Measurements from ENCODE around the gene CMTR1. TPM values are rescaled to one million over a fixed set of nuclear protein-coding genes. Genes with fewer than 3 reads are reported as not detected.
"Not testable (repeated sequence)": the region's sequence is repeated elsewhere in the genome, so short reads cannot be mapped to it uniquely, and the experiment has no call there.

The CMTR1 gene
- total RNA-seq, 6 experiments from 2014 or later, result 15.6 to 22.3 (median 16.5) TPM

- no peaks in the 10 kb centered on the region for H3K36me3 ChIP-seq
- H3K4me3 ChIP-seq, result peak within 1 kb of the TSS; percentile 49 to 71 (median 71)
- intact Hi-C loops (cut with DNase I), result no loop called here
- DNase-seq, result peak; percentile 93 to 94 (median 94)
- H3K27me3 ChIP-seq, result no peaks in the 10 kb centered on the region
- ATAC-seq, result peak; percentile 97 to 99 (median 98)
- H3K27ac ChIP-seq, result peak within 1 kb of the TSS in 2 of 3 donors; percentile 14 to 26
- TF ChIP-seq POLR2A (IDR thresholded peaks at IDR 0.05), result no peak
- TF ChIP-seq CTCF (IDR thresholded peaks at IDR 0.05), result no peak
- 1% methylated on average over 35 of the region's 38 CpGs for WGBS (ENCODE audit: insufficient coverage, low coverage, low lambda C conversion rate, missing lambda C conversion rate)
- H3K4me1 ChIP-seq, result peaks cover 0 to 7% (median 3%) of the 10 kb centered on the region in 4 donors
- no peaks in the 10 kb centered on the region for H3K9me3 ChIP-seq
Measured at GRCh38 chr6:37499433-37500293, 66.6 kb downstream of the CMTR1 start, which contains the start of gene CCDC167. Gene CCDC167 (minus strand): TSS chr6:37499893. CDS start chr6:37499863, 30 bp downstream.

- Histone ChIP-seq H3K9me3 (no peaks in the 10 kb centered on the region), H3K27ac (no peak overlapping the region), H3K36me3 (no peaks in the 10 kb centered on the region), H3K4me1 (peaks cover 0 to 7% (median 3%) of the 10 kb centered on the region in 4 donors), H3K4me3 (peak overlapping the region; percentile 49 to 71 (median 71)), H3K27me3 (no peaks in the 10 kb centered on the region)
- DNase-seq, result no peak
- intact Hi-C loops (cut with DNase I), result no loop called here
- no peak for ATAC-seq
- TF ChIP-seq POLR2A (IDR thresholded peaks at IDR 0.05) (no peak), CTCF (IDR thresholded peaks at IDR 0.05) (no peak)
- WGBS (ENCODE audit: insufficient coverage, low coverage, low lambda C conversion rate, missing lambda C conversion rate), result 69% methylated on average over 4 of the region's 4 CpGs
Measured at GRCh38 chr6:37500294-37500608, 67.2 kb downstream of the CMTR1 start.

- not testable (repeated sequence) for ATAC-seq
Measured at GRCh38 chr6:37500904-37501303, 67.9 kb downstream of the CMTR1 start.

GRCh38 chr6:37501632-37502491 is 68.8 kb downstream of the CMTR1 start:
- DNase-seq (no peak), ATAC-seq (no peak)
- Histone ChIP-seq H3K4me3 (no peak overlapping the region), H3K27ac (peak overlapping the region in 1 of 3 donors; percentile 2), H3K36me3 (no peaks in the 10 kb centered on the region), H3K27me3 (no peaks in the 10 kb centered on the region), H3K9me3 (no peaks in the 10 kb centered on the region), H3K4me1 (peaks cover 0 to 7% (median 3%) of the 10 kb centered on the region in 4 donors)
- WGBS (ENCODE audit: insufficient coverage, low coverage, low lambda C conversion rate, missing lambda C conversion rate), result 40% methylated on average over 9 of the region's 10 CpGs
- TF ChIP-seq CTCF (IDR thresholded peaks at IDR 0.05) (no peak), POLR2A (IDR thresholded peaks at IDR 0.05) (no peak)
- intact Hi-C loops (cut with DNase I), result no loop called here

More at GRCh38 chr6:37500904-37501303, 67.9 kb downstream of the CMTR1 start:
- H3K27me3 ChIP-seq; H3K9me3 ChIP-seq; H3K4me3 ChIP-seq; H3K27ac ChIP-seq; intact Hi-C loops (cut with DNase I); DNase-seq; H3K36me3 ChIP-seq; H3K4me1 ChIP-seq: not testable (repeated sequence)
- 100% methylated on average over 1 of the region's 6 CpGs for WGBS (ENCODE audit: insufficient coverage, low coverage, low lambda C conversion rate, missing lambda C conversion rate)
